ENCODE results near the gene ACTBL2.

GRCh38 chr5:57488215-57488955 lies 5.8 kb upstream of the ACTBL2 start:
- TF ChIP-seq, protein P1, sequence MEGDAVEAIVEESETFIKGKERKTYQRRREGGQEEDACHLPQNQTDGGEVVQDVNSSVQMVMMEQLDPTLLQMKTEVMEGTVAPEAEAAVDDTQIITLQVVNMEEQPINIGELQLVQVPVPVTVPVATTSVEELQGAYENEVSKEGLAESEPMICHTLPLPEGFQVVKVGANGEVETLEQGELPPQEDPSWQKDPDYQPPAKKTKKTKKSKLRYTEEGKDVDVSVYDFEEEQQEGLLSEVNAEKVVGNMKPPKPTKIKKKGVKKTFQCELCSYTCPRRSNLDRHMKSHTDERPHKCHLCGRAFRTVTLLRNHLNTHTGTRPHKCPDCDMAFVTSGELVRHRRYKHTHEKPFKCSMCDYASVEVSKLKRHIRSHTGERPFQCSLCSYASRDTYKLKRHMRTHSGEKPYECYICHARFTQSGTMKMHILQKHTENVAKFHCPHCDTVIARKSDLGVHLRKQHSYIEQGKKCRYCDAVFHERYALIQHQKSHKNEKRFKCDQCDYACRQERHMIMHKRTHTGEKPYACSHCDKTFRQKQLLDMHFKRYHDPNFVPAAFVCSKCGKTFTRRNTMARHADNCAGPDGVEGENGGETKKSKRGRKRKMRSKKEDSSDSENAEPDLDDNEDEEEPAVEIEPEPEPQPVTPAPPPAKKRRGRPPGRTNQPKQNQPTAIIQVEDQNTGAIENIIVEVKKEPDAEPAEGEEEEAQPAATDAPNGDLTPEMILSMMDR (IDR thresholded peaks at IDR 0.05), result no peak
- TF ChIP-seq POLR2A (IDR thresholded peaks at IDR 0.05) (no peak), EP300 (IDR thresholded peaks at IDR 0.05) (no peak)

Measured in tibial nerve (tissue), 4 donors.